ENCODE measurements around the gene ODF2L.

- no peak for TF ChIP-seq CTCF (IDR thresholded peaks at IDR 0.05 in 4 of 5, conservative IDR thresholded peaks at IDR 0.05 in 1 of 5)
- TF ChIP-seq POLR2A (IDR thresholded peaks at IDR 0.05), result no peak
Measured at GRCh38 chr1:86382878-86383277, 13.2 kb downstream of the ODF2L start.
